Measurements from ENCODE around the gene BLMH. TPM values are rescaled to one million over a fixed set of nuclear protein-coding genes. Genes with fewer than 3 reads are reported as not detected.

Gene BLMH
- total RNA-seq, 1 experiment from 2014 or later: 51.2 TPM

DNA sequence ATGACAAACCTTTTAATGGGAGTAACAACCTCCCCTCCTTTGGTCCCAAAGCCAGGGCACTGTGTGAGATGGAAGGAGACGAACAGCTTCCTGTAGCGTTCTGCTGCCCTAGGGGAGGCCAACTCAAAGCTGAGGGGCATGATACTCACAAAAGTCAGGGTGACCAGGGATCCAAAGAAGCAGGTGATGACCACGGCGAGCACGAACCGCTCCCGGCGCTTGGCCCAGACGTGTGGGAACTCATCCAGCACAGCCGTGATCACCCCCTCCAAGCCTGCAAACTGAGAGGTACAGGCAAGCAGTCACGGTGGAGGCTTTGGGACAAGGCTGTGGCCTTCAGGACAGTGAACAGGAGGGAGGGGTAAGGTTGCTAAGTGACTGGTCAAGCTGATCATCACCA is 81.4 kb downstream of the BLMH start (continued):
- no peak for TF ChIP-seq POLR2A (IDR thresholded peaks at IDR 0.05; ENCODE audit: borderline replicate concordance, extremely low read depth, insufficient read depth, insufficient read length)

DNA sequence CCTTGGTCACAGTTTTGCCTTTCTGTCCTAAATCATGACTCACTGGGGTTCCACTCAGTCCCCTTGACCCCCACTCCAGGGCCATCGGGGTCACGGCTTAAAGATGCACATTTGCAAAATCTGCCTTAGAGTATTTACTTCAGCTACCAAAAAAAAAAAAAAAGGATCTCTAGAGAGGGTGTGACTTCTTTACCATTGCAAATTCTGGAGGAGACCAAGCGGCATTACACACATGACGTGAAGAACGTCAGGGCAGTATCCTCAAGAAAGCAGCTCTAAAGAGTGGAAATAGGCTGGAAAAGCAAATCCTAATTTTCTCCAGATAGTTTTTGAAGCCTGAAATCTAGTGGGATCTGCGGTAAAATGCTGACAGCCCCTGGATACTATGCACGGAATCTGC is 81.8 kb downstream of the BLMH start:
- Histone ChIP-seq H3K4me3 (replicated peaks in 1 of 2; ENCODE audit: low read depth in 1 of 2, low read length in 2 of 2) (no peak overlapping the region), H3K27me3 (ENCODE audit: insufficient read depth, low read length) (no peaks in the 10 kb centered on the region), H3K9me3 (ENCODE audit: control insufficient read depth in 1 of 2, insufficient read depth in 1 of 2, low read depth in 1 of 2, low read length in 2 of 2) (no peaks in the 10 kb centered on the region), H3K27ac (ENCODE audit: low read depth, low read length) (no peak overlapping the region), H3K9me2 (ENCODE audit: insufficient read depth) (no peaks in the 10 kb centered on the region), H3K4me1 (ENCODE audit: control insufficient read depth in 1 of 2, insufficient read depth in 2 of 2, low read length in 2 of 2) (no peaks in the 10 kb centered on the region), H3K9ac (ENCODE audit: low read length) (no peak overlapping the region), H3K36me3 (ENCODE audit: control insufficient read depth in 1 of 2, insufficient read depth in 2 of 2, low read length in 2 of 2) (no peaks in the 10 kb centered on the region), H3K4me2 (ENCODE audit: low read length) (no peak overlapping the region), H2AFZ (ENCODE audit: low read depth, low read length, poor library complexity, severe bottlenecking) (no peak overlapping the region), H3K79me2 (ENCODE audit: insufficient read depth, low read length) (no peaks in the 10 kb centered on the region), H4K20me1 (ENCODE audit: insufficient read depth) (no peaks in the 10 kb centered on the region)
- intact Hi-C loops (cut with micrococcal nuclease): no loop called here
- BruUV-seq (replicated peaks): no TSS peak
- ChIA-PET POLR2A (no interaction called here), CTCF (no interaction called here), RAD21 (ENCODE audit: low non-redundant PET in 1 of 2, low total read pairs in 2 of 2, uncharacterized antibody in 2 of 2, unreplicated experiment in 2 of 2) (no interaction called here)
- TF ChIP-seq EGR1 (IDR thresholded peaks at IDR 0.05; ENCODE audit: low read depth): no peak
- TF ChIP-seq YY1 (IDR thresholded peaks at IDR 0.05; ENCODE audit: extremely low read depth, insufficient replicate concordance, low read depth, low read length): no peak
- TF ChIP-seq TCF7L2 (IDR thresholded peaks at IDR 0.05; ENCODE audit: borderline replicate concordance, extremely low read depth, insufficient read depth, insufficient read length): no peak
- no peak for DNase-seq (ENCODE audit: low read depth, low spot score)
- no peak for ATAC-seq

DNA sequence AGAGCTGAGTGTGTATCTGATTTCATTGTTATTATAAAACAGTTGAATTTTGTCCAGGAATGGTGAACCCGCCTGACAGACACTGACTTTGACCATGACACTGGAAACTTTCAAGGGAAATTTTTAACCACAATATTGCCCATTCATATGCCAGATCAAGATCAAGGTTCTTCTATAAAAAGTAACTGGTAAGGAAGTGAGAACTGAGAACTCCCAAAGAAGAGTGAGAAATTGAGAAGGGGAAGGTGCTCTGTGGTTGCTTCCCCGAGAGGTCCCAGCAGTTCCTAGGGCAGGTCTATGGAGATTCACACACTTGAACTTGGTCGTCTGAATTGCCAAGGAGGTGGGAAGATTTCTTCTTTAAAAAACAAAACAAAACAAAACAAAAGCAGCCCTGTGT is 83.5 kb downstream of the BLMH start:
- intact Hi-C loops (cut with micrococcal nuclease): no loop called here
- Histone ChIP-seq H4K20me1 (ENCODE audit: insufficient read depth) (no peaks in the 10 kb centered on the region), H3K4me3 (replicated peaks in 1 of 2; ENCODE audit: low read depth in 1 of 2, low read length in 2 of 2) (no peak overlapping the region), H3K4me2 (ENCODE audit: low read length) (no peak overlapping the region), H3K9me2 (ENCODE audit: insufficient read depth) (no peaks in the 10 kb centered on the region), H3K9me3 (ENCODE audit: control insufficient read depth in 1 of 2, insufficient read depth in 1 of 2, low read depth in 1 of 2, low read length in 2 of 2) (no peaks in the 10 kb centered on the region), H3K36me3 (ENCODE audit: control insufficient read depth in 1 of 2, insufficient read depth in 2 of 2, low read length in 2 of 2) (no peaks in the 10 kb centered on the region), H3K79me2 (ENCODE audit: insufficient read depth, low read length) (no peaks in the 10 kb centered on the region), H2AFZ (ENCODE audit: low read depth, low read length, poor library complexity, severe bottlenecking) (no peak overlapping the region), H3K9ac (ENCODE audit: low read length) (no peak overlapping the region), H3K4me1 (ENCODE audit: control insufficient read depth in 1 of 2, insufficient read depth in 2 of 2, low read length in 2 of 2) (no peaks in the 10 kb centered on the region), H3K27ac (ENCODE audit: low read depth, low read length) (no peak overlapping the region), H3K27me3 (ENCODE audit: insufficient read depth, low read length) (no peaks in the 10 kb centered on the region)
- RAD21 ChIA-PET (ENCODE audit: low non-redundant PET in 1 of 2, low total read pairs in 2 of 2, uncharacterized antibody in 2 of 2, unreplicated experiment in 2 of 2): no interaction called here
- DNase-seq (ENCODE audit: low read depth, low spot score) (no peak), ATAC-seq (no peak)
- no peak for TF ChIP-seq SP1 (IDR thresholded peaks at IDR 0.05; ENCODE audit: low read depth)
- TF ChIP-seq RAD21 (IDR thresholded peaks at IDR 0.05; ENCODE audit: low read depth): no peak
- no peak for TF ChIP-seq SIN3A (IDR thresholded peaks at IDR 0.05; ENCODE audit: low read depth)
- no peak for TF ChIP-seq JUND (IDR thresholded peaks at IDR 0.05)
- no peak for TF ChIP-seq ZNF274 (IDR thresholded peaks at IDR 0.05; ENCODE audit: low read depth, low read length)
- TF ChIP-seq EGR1 (IDR thresholded peaks at IDR 0.05; ENCODE audit: low read depth): no peak
- TF ChIP-seq CEBPB (IDR thresholded peaks at IDR 0.05; ENCODE audit: low read depth): no peak
- CTCF ChIA-PET: no interaction called here
- POLR2A ChIA-PET: no interaction called here
- no TSS peak for BruUV-seq (replicated peaks)
